Liver (tissue), 9 donors: ENCODE results near the gene TRAPPC12. TPM values are rescaled to one million over a fixed set of nuclear protein-coding genes. Genes with fewer than 3 reads are reported as not detected.
"Not testable (repeated sequence)": the region's sequence is repeated elsewhere in the genome, so short reads cannot be mapped to it uniquely, and the experiment has no call there.

Source experiments
- DNase-seq: peaks from one replicate; pipeline ENCODE4 v3.0.0-alpha.2; 2017; ENCODE audit warnings: low spot score
- H3K27ac ChIP-seq, 2 donors: one replicate each; pipeline ENCODE4 v1.7.0; 2013; ENCODE audit warnings: inconsistent platforms in 2 of 2, low read length in 2 of 2, control low read depth in 1 of 2, low read depth in 1 of 2, mild to moderate bottlenecking in 1 of 2
- H3K27me3 ChIP-seq, 4 donors: one replicate each; pipeline versions ENCODE4 v1.6.1 to v1.7.0; 2013; ENCODE audit warnings: low read length in 3 of 4, inconsistent platforms in 1 of 4, mild to moderate bottlenecking in 1 of 4, moderate library complexity in 1 of 4; ENCODE audit not compliant: control insufficient read depth in 4 of 4, insufficient read depth in 4 of 4
- H3K36me3 ChIP-seq, 4 donors: one replicate each; pipeline versions ENCODE4 v1.6.1 to v1.7.0; 2013; ENCODE audit warnings: low read length in 3 of 4, mild to moderate bottlenecking in 3 of 4, low read depth in 1 of 4, moderate library complexity in 1 of 4; ENCODE audit not compliant: control insufficient read depth in 4 of 4, insufficient read depth in 3 of 4
- H3K4me1 ChIP-seq, 4 donors: one replicate each; pipeline versions ENCODE4 v1.6.1 to v1.7.0; 2013; ENCODE audit warnings: low read length in 3 of 4, mild to moderate bottlenecking in 3 of 4, moderate library complexity in 1 of 4; ENCODE audit not compliant: control insufficient read depth in 4 of 4, insufficient read depth in 4 of 4
- H3K4me3 ChIP-seq, 3 donors: one replicate each; pipeline versions ENCODE4 v1.6.1 to v1.7.0; 2013; ENCODE audit warnings: low read length in 3 of 3, control low read depth in 1 of 3, low read depth in 1 of 3, mild to moderate bottlenecking in 1 of 3
- H3K9ac ChIP-seq, 2 donors: one replicate each; pipeline ENCODE4 v1.7.0; 2013; ENCODE audit warnings: low read length in 2 of 2, mild to moderate bottlenecking in 2 of 2, moderate library complexity in 2 of 2, control low read depth in 1 of 2, low read depth in 1 of 2
- H3K9me3 ChIP-seq, 4 donors: one replicate each; pipeline versions ENCODE4 v1.6.1 to v1.7.0; 2013; ENCODE audit warnings: low read length in 3 of 4; ENCODE audit not compliant: control insufficient read depth in 4 of 4
- ATF3 ChIP-seq: IDR thresholded peaks from 2 replicates; pipeline ENCODE4 v1.6.1; 2016; ENCODE audit warnings: antibody characterized with exemption
- EGR1 ChIP-seq, 2 donors: IDR thresholded peaks; 2 replicates each; pipeline ENCODE4 v1.6.1; 2016 to 2018; ENCODE audit warnings: antibody characterized with exemption in 2 of 2, low read depth in 2 of 2
- FOXA2 ChIP-seq: IDR thresholded peaks from 2 replicates; pipeline ENCODE4 v1.6.1; 2016; ENCODE audit warnings: antibody characterized with exemption
- NR2F2 ChIP-seq: IDR thresholded peaks from 2 replicates; pipeline ENCODE4 v1.6.1; 2016; ENCODE audit warnings: antibody characterized with exemption
- REST ChIP-seq: IDR thresholded peaks from 2 replicates; pipeline ENCODE4 v1.6.1; 2016; ENCODE audit warnings: antibody characterized with exemption, mild to moderate bottlenecking
- TAF1 ChIP-seq: conservative IDR thresholded peaks from 2 replicates; pipeline ENCODE4 v1.6.1; 2016; ENCODE audit warnings: antibody characterized with exemption, mild to moderate bottlenecking
- YY1 ChIP-seq: IDR thresholded peaks from 2 replicates; pipeline ENCODE4 v1.6.1; 2016; ENCODE audit warnings: antibody characterized with exemption, mild to moderate bottlenecking
- ZBTB33 ChIP-seq: IDR thresholded peaks from 2 replicates; pipeline ENCODE4 v1.6.1; 2016; ENCODE audit warnings: antibody characterized with exemption
- whole genome bisulfite sequencing: extraction: QIAGEN DNeasy Blood & Tissue Kit; methylation state at CpG from one replicate; pipeline ENCODE4 v1.1.7; 2013; 5-methylcytosine and 5-hydroxymethylcytosine counted together
- polyA plus RNA-seq, 2 donors: library from polyadenylated mRNA; stranded (reverse) in 1 of 2; unstranded in 1 of 2; fragments of 200-250 nt in 1 of 2; fragments of >200 nt in 1 of 2; fragmentation: Nextera tagmentation in 1 of 2; extraction: Ambion mirVana in 1 of 2; gene quantifications; one replicate each; pipeline versions ENCODE4 v1.2.1 to v1.2.3, GENCODE V29; 2013 to 2015
- total RNA-seq, 2 donors: library from RNA; depleted of rRNA; stranded (reverse); fragments of >200 nt; gene quantifications; one replicate each; pipeline ENCODE4 v1.2.3, GENCODE V29; 2014
- donor health status: healthy.
- donor health status: healthy.
- donor health status: healthy.
- donor health status: healthy.
- donor health status: healthy.

Gene TRAPPC12
- total and polyA plus RNA-seq, 4 donors = 30.2 to 60.9 (median 39.7) TPM

GRCh38 chr2:3494984-3495666, 115.6 kb downstream of the TRAPPC12 start:
- peaks cover 11 to 50% (median 44%) of the 10 kb centered on the region in 4 donors for H3K36me3 ChIP-seq
- DNase-seq = peak; percentile 23
- H3K9ac ChIP-seq = no peak overlapping the region
- H3K27me3 ChIP-seq = no peaks in the 10 kb centered on the region
- H3K4me1 ChIP-seq = no peaks in the 10 kb centered on the region
- TF ChIP-seq ZBTB33 (no peak), ATF3 (no peak), TAF1 (no peak), FOXA2 (no peak), REST (no peak), YY1 (no peak), NR2F2 (no peak)
- 95% methylated on average over 13 of the region's 13 CpGs for WGBS
- no peak overlapping the region for H3K4me3 ChIP-seq
- H3K27ac ChIP-seq = no peak overlapping the region
- H3K9me3 ChIP-seq = no peaks in the 10 kb centered on the region

GRCh38 chr2:3496708-3497080, 117.2 kb downstream of the TRAPPC12 start:
- H3K4me3 ChIP-seq, DNase-seq, H3K27ac ChIP-seq, H3K9me3 ChIP-seq, H3K9ac ChIP-seq, H3K4me1 ChIP-seq, H3K27me3 ChIP-seq: not testable (repeated sequence)
- peaks cover 15 to 59% (median 54%) of the 10 kb centered on the region in 4 donors for H3K36me3 ChIP-seq
- 97% methylated on average over 15 of the region's 15 CpGs for WGBS

- no peaks in the 10 kb centered on the region for H3K27me3 ChIP-seq
- DNase-seq = no peak
- TF ChIP-seq EGR1 (IDR thresholded peaks at IDR 0.05; ENCODE audit: low read depth in 2 of 2) = no peak
- TF ChIP-seq YY1 = no peak
- WGBS = 89% methylated on average over 18 of the region's 18 CpGs
- H3K27ac ChIP-seq = no peak overlapping the region
- no peak overlapping the region for H3K9ac ChIP-seq
- H3K36me3 ChIP-seq = peaks cover 15 to 68% (median 62%) of the 10 kb centered on the region in 4 donors
- no peak overlapping the region for H3K4me3 ChIP-seq
- H3K4me1 ChIP-seq = peaks cover 0 to 7% (median 2%) of the 10 kb centered on the region in 4 donors
- H3K9me3 ChIP-seq = no peaks in the 10 kb centered on the region
Observed at GRCh38 chr2:3498783-3499394, 119.4 kb downstream of the TRAPPC12 start.
